AG04449 (cell line): ENCODE measurements around the gene ECI1.

ENCODE experiments used
- CTCF ChIA-PET: fragments of 350-600 bp; formaldehyde crosslinking; extraction: SDS; loops from one replicate; lab custom pipeline; 2021; ENCODE audit warnings: antibody characterized with exemption; lab: Yijun Ruan, JAX
- POLR2A ChIA-PET: fragments of 400-600, 350-600 bp; formaldehyde crosslinking; extraction: SDS; loops from one replicate; lab custom pipeline; 2020; ENCODE audit warnings: antibody characterized with exemption, inconsistent platforms; lab: Yijun Ruan, JAX
- DNase-seq: peaks from one replicate; pipeline ENCODE4 v3.0.0-alpha.2; 2010; ENCODE audit warnings: low read depth, low spot score
- H3K4me3 ChIP-seq: 2 replicates; pipeline ENCODE4 v1.5.1; 2011; ENCODE audit warnings: low read depth, mild to moderate bottlenecking, control low read depth, low read length
- TF ChIP-seq, protein P1 (sequence below): IDR thresholded peaks from one replicate; pipeline ENCODE4 v1.5.1; 2011; ENCODE audit warnings: mild to moderate bottlenecking, moderate library complexity, low read length, control low read depth, inconsistent platforms; ENCODE audit not compliant: insufficient read depth; ENCODE audit errors: missing control alignments

ECI1 gene

DNA sequence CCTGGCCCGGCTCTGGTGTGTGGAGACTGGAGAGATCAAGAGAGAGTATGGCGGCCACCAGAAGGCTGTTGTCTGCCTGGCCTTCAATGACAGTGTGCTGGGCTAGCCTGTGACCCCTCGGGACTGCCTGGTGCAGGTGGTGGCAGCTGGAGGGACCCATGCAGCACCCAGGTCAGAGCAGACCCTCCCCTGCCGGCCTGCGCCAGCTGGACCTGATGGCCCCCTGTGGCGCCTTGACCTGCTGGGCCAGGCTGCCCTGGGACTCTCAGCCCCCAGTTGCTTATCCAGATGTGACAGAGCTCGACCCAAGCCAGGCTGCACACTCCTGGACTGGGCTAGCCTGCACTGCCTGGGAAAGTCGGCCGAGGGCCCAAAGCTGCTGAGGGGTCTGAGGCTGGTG lies 42.6 kb downstream of the ECI1 start:
- ChIA-PET CTCF (no interaction called here), POLR2A (interaction anchor here (3.8 kb wide), 1 partner anchor 54 kb away, joined by 17 read pairs; the partner anchor contains the start of gene TRAF7)
- H3K4me3 ChIP-seq: no peak overlapping the region

DNA sequence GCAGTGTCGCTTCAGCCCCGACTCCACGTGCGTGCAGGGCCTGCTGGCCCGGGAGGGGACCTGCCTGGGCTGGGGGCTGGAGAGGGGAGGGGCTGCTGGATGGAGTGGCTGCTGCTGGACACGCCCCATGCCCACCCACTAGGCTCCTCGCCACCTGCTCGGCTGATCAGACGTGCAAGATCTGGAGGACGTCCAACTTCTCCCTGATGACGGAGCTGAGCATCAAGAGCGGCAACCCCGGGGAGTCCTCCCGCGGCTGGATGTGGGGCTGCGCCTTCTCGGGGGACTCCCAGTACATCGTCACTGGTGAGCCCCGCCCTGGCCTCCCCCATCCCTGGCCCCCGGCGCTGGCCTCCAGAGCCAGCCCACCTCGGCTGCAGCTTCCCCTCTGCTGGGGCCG lies 43.1 kb downstream of the ECI1 start:
- ChIA-PET POLR2A (interaction anchor here (3.8 kb wide), 1 partner anchor 53 kb away, joined by 17 read pairs; the partner anchor contains the start of gene TRAF7), CTCF (no interaction called here)
- TF ChIP-seq, protein P1, sequence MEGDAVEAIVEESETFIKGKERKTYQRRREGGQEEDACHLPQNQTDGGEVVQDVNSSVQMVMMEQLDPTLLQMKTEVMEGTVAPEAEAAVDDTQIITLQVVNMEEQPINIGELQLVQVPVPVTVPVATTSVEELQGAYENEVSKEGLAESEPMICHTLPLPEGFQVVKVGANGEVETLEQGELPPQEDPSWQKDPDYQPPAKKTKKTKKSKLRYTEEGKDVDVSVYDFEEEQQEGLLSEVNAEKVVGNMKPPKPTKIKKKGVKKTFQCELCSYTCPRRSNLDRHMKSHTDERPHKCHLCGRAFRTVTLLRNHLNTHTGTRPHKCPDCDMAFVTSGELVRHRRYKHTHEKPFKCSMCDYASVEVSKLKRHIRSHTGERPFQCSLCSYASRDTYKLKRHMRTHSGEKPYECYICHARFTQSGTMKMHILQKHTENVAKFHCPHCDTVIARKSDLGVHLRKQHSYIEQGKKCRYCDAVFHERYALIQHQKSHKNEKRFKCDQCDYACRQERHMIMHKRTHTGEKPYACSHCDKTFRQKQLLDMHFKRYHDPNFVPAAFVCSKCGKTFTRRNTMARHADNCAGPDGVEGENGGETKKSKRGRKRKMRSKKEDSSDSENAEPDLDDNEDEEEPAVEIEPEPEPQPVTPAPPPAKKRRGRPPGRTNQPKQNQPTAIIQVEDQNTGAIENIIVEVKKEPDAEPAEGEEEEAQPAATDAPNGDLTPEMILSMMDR: no peak
- no peak overlapping the region for H3K4me3 ChIP-seq
- DNase-seq: no peak

More for the DNA sequence above, 42.6 kb downstream of the ECI1 start:
- TF ChIP-seq, protein P1: no peak
- DNase-seq: no peak

DNA sequence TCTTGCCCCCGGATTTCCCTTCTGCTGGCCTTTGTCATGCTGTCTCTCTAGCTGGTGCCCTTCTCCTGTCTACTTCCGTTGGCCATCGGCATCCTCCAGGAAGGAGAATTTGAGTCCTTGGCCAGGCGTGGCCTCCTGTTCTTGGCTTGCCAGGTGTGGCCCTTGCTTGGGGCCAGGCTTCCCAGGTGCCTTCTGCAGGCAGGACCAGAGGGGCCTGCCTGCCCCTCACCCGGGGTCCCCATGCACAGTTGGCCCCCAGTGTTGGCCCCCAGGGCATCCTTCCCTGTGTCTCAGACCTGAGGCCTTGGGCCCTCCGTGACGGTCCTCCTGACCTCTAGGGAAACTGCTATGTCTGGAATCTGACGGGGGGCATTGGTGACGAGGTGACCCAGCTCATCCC lies 43.5 kb downstream of the ECI1 start:
- TF ChIP-seq, protein P1: no peak
- H3K4me3 ChIP-seq: no peak overlapping the region
- CTCF ChIA-PET: no interaction called here
- POLR2A ChIA-PET: no interaction called here
- DNase-seq: no peak

DNA sequence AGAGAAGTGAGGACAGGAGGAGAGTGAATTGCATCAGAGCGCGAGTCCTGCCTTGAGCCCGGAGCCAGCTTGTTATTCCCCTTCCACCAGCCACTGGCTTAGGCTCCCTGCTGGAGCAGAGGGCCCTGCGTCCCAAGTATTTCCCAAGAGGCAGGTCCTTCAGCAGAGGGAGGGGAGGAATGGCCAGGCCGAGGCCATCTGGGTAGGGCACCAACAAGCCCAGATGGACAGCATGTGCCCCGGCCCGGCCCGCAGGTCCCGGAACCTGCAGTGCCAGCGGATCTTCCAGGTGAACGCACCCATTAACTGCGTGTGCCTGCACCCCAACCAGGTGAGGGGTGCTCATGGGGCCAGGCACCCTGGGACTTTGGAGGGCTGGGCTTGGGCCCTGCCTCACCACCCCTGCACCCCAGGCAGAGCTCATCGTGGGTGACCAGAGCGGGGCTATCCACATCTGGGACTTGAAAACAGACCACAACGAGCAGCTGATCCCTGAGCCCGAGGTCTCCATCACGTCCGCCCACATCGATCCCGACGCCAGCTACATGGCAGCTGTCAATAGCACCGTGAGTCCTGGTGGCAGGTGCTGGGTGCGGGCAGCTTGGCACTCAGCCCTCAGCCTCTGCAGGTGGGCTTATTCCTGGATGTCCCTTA lies 44.5 kb downstream of the ECI1 start:
- ChIA-PET CTCF (interaction anchor here (0.6 to 2.1 kb wide), 3 partner anchors 10 to 295 kb away, joined by 3 to 7 read pairs (median 5); no protein-coding TSS in a partner anchor), POLR2A (interaction anchor here (0.6 to 2.4 kb wide), 2 partner anchors 52 to 1707 kb away, joined by 3 to 9 read pairs; partner anchors contain the start of gene TRAF7)
- peak overlapping the region; percentile 6; the same call in 1 of the 2 replicates for H3K4me3 ChIP-seq
- DNase-seq: no peak
- TF ChIP-seq, protein P1: no peak

DNA sequence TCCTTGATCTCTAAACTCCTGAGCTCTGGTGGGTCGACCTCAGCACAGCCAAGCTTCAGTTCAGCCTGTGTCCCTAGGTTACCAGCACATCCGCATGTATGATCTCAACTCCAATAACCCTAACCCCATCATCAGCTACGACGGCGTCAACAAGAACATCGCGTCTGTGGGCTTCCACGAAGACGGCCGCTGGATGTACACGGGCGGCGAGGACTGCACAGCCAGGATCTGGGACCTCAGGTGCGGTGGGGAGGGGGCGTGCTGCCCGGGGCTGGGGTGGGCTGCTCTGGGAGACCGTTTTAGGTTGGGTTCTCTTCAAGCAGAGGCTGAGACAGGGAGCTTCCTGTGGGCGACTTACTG lies 45.0 kb downstream of the ECI1 start:
- DNase-seq: no peak
- TF ChIP-seq, protein P1: no peak
- POLR2A ChIA-PET: interaction anchor here (0.6 to 2.4 kb wide), 3 partner anchors 8 to 1706 kb away, joined by 3 to 9 read pairs (median 6); partner anchors contain the start of genes PGP and TRAF7
- H3K4me3 ChIP-seq: peak overlapping the region; percentile 97
- CTCF ChIA-PET: interaction anchor here (0.6 to 2.1 kb wide), 3 partner anchors 9 to 295 kb away, joined by 3 to 7 read pairs (median 5); no protein-coding TSS in a partner anchor

DNA sequence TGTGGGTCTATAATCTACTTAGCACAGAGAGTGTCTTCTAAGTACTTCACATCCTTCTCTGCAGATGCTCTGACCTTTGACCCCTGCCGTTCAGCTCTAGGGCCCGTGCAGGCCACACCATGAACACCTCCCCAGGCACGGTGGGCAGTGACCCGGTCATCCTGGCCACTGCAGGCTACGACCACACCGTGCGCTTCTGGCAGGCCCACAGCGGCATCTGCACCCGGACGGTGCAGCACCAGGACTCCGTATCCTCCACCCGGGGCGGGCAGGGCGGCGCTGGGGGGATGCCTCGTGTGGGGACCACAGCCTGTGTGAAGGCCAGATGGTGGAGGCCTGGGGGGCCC lies 45.4 kb downstream of the ECI1 start:
- ChIA-PET CTCF (interaction anchor here (0.7 to 2.1 kb wide), 2 partner anchors 65 to 295 kb away, joined by 5 to 7 read pairs; no protein-coding TSS in a partner anchor), POLR2A (interaction anchor here (0.6 to 2.4 kb wide), 4 partner anchors 9 to 51 kb away, joined by 3 to 9 read pairs (median 5); partner anchors contain the start of genes PGP and TRAF7)
- DNase-seq: no peak
- H3K4me3 ChIP-seq: peak overlapping the region; percentile 97
- TF ChIP-seq, protein P1: no peak
